Lung (tissue), 12 donors: Measurements from ENCODE around the gene TNS3. TPM values are rescaled to one million over a fixed set of nuclear protein-coding genes. Genes with fewer than 3 reads are reported as not detected.

Experiments used
- ATAC-seq: fragments of 200-7000 bp; cut with Tn5 transposase; one replicate; pipeline ENCODE4 v1.9.1; 2020; ENCODE audit warnings: moderate number of reproducible peaks; ENCODE audit not compliant: insufficient read depth, low FRiP score
- DNase-seq, 3 donors: peaks; one replicate each; pipeline ENCODE4 v3.0.0-alpha.2; 2013 to 2017
- H3K27ac ChIP-seq, 2 donors: one replicate each; pipeline ENCODE4 v1.5.1; 2013; ENCODE audit warnings: mild to moderate bottlenecking in 2 of 2, moderate library complexity in 2 of 2, control low read depth in 1 of 2, inconsistent platforms in 1 of 2, low read depth in 1 of 2, low read length in 1 of 2
- H3K27me3 ChIP-seq, 3 donors: one replicate each; pipeline ENCODE4 v1.5.1; 2013; ENCODE audit warnings: low read length in 2 of 3; ENCODE audit not compliant: control insufficient read depth in 3 of 3, insufficient read depth in 3 of 3
- H3K36me3 ChIP-seq, 4 donors: one replicate each; pipeline ENCODE4 v1.5.1; 2013; ENCODE audit warnings: low read length in 4 of 4, mild to moderate bottlenecking in 1 of 4, moderate library complexity in 1 of 4; ENCODE audit not compliant: control insufficient read depth in 4 of 4, insufficient read depth in 4 of 4
- H3K4me1 ChIP-seq, 5 donors: one replicate each; pipeline ENCODE4 v1.5.1; 2013; ENCODE audit warnings: low read length in 5 of 5, mild to moderate bottlenecking in 2 of 5, moderate library complexity in 1 of 5; ENCODE audit not compliant: control insufficient read depth in 5 of 5, insufficient read depth in 5 of 5
- H3K4me3 ChIP-seq: one replicate; pipeline ENCODE4 v1.5.1; 2013; ENCODE audit warnings: mild to moderate bottlenecking, control low read depth, moderate library complexity
- H3K9ac ChIP-seq, 2 donors: one replicate each; pipeline ENCODE4 v1.5.1; 2013; ENCODE audit warnings: low read length in 2 of 2, control low read depth in 1 of 2; ENCODE audit not compliant: insufficient read depth in 1 of 2
- H3K9me3 ChIP-seq, 4 donors: one replicate each; pipeline ENCODE4 v1.5.1; 2013; ENCODE audit warnings: low read length in 3 of 4, mild to moderate bottlenecking in 1 of 4, moderate library complexity in 1 of 4; ENCODE audit not compliant: control insufficient read depth in 4 of 4, insufficient read depth in 3 of 4
- WGBS, 2 donors: extraction: QIAGEN DNeasy Blood & Tissue Kit; methylation state at CpG; one replicate each; pipeline ENCODE4 v1.1.7; 2013; 5-methylcytosine and 5-hydroxymethylcytosine counted together
- polyA plus RNA-seq, 2 donors: library from polyadenylated mRNA; stranded (reverse); fragments of 200-250 nt; gene quantifications; one replicate each; pipeline ENCODE4 v1.2.1, GENCODE V29; 2013
- total RNA-seq, 2 donors: library from RNA; depleted of rRNA in 1 of 2; stranded (reverse); fragments of >200 nt in 1 of 2; gene quantifications; one replicate each; pipeline ENCODE4 v1.2.1, GENCODE V29; 2014 to 2021
- TF ChIP-seq, protein P1 (sequence below): IDR thresholded peaks from 2 replicates; pipeline ENCODE4 v1.5.1; 2012; ENCODE audit warnings: mild to moderate bottlenecking; ENCODE audit errors: control extremely low read depth, extremely low read depth
- donor health status: control.
- donor health status: control.
- donor health status: Bipolar disorder and iron deficiency.
- donor health status: healthy.
- donor health status: DM: yes; HTN: yes; CAD: no.

Gene TNS3
- total and polyA plus RNA-seq, 4 donors, result 23.8 to 140 (median 85.7) TPM

DNA sequence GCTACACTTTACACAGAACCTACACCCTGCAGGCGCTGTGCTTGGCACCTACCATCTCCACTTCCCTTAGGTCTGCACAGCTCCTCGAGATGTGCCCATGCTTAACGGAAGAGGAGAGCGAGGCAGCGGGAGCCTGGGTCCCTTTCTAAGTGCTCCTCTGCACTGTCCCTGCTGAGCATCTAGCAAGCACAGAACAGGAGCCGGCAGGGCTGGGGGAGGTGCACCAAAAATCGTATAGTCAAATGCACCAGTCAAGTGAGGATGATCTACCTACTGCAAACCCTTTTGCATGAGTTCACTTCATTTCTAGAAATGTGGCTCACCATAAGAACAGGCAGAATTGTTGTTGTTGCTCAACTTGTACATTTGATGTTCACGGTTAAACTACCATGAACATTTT, 267.7 kb downstream of the TNS3 start:
- Histone ChIP-seq H3K27ac (peak overlapping the region; percentile 3 to 67), H3K9me3 (peaks cover 0 to 3% (median 0%) of the 10 kb centered on the region in 4 donors), H3K4me3 (no peak overlapping the region), H3K27me3 (no peaks in the 10 kb centered on the region), H3K36me3 (peaks cover 0 to 30% (median 19%) of the 10 kb centered on the region in 4 donors), H3K9ac (no peak overlapping the region), H3K4me1 (peaks cover 7 to 42% (median 15%) of the 10 kb centered on the region in 5 donors)
- WGBS, 2 donors, result 86 to 89% methylated on average over 8 of the region's 8 CpGs
- DNase-seq, result no peak
- TF ChIP-seq, protein P1, sequence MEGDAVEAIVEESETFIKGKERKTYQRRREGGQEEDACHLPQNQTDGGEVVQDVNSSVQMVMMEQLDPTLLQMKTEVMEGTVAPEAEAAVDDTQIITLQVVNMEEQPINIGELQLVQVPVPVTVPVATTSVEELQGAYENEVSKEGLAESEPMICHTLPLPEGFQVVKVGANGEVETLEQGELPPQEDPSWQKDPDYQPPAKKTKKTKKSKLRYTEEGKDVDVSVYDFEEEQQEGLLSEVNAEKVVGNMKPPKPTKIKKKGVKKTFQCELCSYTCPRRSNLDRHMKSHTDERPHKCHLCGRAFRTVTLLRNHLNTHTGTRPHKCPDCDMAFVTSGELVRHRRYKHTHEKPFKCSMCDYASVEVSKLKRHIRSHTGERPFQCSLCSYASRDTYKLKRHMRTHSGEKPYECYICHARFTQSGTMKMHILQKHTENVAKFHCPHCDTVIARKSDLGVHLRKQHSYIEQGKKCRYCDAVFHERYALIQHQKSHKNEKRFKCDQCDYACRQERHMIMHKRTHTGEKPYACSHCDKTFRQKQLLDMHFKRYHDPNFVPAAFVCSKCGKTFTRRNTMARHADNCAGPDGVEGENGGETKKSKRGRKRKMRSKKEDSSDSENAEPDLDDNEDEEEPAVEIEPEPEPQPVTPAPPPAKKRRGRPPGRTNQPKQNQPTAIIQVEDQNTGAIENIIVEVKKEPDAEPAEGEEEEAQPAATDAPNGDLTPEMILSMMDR, result no peak
- ATAC-seq, result no peak

DNA sequence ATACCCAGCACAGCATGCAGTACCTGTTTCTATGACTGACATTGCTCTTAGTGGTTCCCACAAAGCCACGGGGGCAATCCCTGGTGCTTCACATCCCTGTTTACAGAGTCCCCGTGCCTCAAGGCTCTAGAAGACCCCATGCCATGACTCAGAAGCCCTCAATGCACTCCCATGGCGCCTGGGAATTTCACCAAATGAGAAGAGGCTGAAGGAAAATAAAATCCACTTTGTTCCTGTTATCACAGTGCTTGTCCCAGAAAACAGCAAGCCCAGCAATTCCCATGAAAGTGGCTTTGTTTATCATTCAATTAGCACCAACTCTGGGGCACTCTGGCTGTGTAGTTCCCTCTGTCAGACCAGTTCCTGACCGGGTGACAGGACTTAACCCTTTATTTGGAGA, 268.3 kb downstream of the TNS3 start:
- no peak overlapping the region for H3K4me3 ChIP-seq
- peaks cover 7 to 42% (median 15%) of the 10 kb centered on the region in 5 donors for H3K4me1 ChIP-seq
- H3K9ac ChIP-seq, result no peak overlapping the region
- no peaks in the 10 kb centered on the region for H3K27me3 ChIP-seq
- ATAC-seq (no peak), DNase-seq (no peak)
- H3K9me3 ChIP-seq, result peaks cover 0 to 4% (median 1%) of the 10 kb centered on the region in 4 donors
- peak overlapping the region in 1 of 2 donors; percentile 18 for H3K27ac ChIP-seq
- peaks cover 0 to 28% (median 17%) of the 10 kb centered on the region in 4 donors for H3K36me3 ChIP-seq
- 63 to 86% methylated on average over 4 of the region's 4 CpGs for WGBS, 2 donors
- TF ChIP-seq, protein P1, result no peak

DNA sequence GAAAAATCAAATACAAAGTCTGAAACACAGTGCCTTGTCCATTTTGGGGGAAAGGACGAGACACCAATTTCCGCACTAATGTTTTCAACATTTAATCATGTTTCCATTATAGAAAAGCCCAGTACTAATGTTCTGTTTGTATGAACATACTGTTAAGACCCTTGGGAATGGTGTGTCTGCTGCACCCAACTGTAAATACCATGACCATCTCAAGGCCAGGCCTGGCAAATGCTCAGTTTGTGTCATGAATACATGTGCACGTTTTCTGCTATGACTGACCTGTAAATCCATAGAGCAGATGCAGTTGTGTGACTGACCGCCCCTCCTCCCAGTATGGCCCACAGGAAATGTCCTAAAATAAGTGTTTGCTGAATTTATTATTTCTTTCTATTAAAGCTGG, 270.0 kb downstream of the TNS3 start:
- peaks cover 0 to 5% (median 0%) of the 10 kb centered on the region in 4 donors for H3K9me3 ChIP-seq
- H3K27ac ChIP-seq, result no peak overlapping the region
- no peaks in the 10 kb centered on the region for H3K27me3 ChIP-seq
- no peak overlapping the region for H3K4me3 ChIP-seq
- TF ChIP-seq, protein P1, result no peak
- DNase-seq (no peak), ATAC-seq (no peak)
- WGBS, 2 donors, result 92 to 94% methylated on average over 4 of the region's 4 CpGs
- peaks cover 0 to 21% (median 13%) of the 10 kb centered on the region in 4 donors for H3K36me3 ChIP-seq
- no peak overlapping the region for H3K9ac ChIP-seq
- H3K4me1 ChIP-seq, result peaks cover 7 to 35% (median 12%) of the 10 kb centered on the region in 5 donors

DNA sequence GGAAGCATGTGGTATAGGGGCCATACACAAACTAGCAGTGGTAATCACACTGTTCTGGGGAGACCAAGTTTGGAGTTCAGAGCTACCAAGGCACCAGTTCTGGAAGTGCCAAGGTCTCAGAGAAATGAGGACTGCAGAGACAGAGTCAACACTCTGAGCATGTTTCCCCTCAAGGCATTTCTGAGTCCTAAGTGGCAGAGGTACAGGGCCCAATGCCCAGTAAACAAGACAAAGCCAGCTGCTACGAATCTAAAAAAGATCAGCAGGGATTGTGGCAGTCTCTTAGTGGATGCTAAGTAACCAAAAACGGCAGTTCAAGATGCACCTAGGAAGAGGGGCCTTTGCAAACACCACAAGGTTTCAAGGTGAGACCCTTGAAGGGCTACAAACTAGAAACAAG, 271.9 kb downstream of the TNS3 start:
- Histone ChIP-seq H3K27me3 (no peaks in the 10 kb centered on the region), H3K36me3 (peaks cover 0 to 25% (median 14%) of the 10 kb centered on the region in 4 donors), H3K9ac (no peak overlapping the region), H3K27ac (no peak overlapping the region), H3K9me3 (peaks cover 0 to 5% (median 0%) of the 10 kb centered on the region in 4 donors), H3K4me1 (peaks cover 3 to 17% (median 11%) of the 10 kb centered on the region in 5 donors), H3K4me3 (no peak overlapping the region)
- no peak for ATAC-seq
- TF ChIP-seq, protein P1, result no peak
- no peak for DNase-seq
- whole genome bisulfite sequencing, 2 donors, result 63 to 86% methylated on average over 2 of the region's 2 CpGs
